ENCODE measurements around the gene ACVR1C.

Gene ACVR1C

DNA sequence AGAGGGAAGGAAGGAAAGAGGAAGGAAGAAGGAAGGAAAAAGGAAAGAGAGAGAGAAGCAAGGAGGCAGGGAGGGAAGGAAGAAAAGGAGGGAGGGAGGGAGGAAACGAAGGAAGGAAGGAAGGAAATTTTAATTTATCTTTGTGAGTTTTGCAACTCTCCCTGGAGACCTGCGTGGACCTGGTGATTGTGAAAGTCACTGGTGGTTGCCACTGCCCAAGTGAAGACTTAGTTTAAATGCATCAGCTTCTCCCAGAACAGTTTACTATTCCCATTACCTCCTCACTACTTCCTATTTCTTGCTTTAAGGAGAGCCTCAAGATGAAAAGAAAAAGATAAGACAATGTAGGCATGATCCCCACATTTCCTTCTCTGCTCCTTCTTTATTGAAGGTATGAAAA, 68.8 kb downstream of the ACVR1C start:
- TF ChIP-seq CTCF (IDR thresholded peaks at IDR 0.05; ENCODE audit: insufficient read depth, low read depth, low read length, missing control alignments), result no peak
- DNase-seq (ENCODE audit: low read depth), result no peak
- H3K4me3 ChIP-seq (ENCODE audit: low read depth, low read length), result no peak overlapping the region

- TF ChIP-seq CTCF (IDR thresholded peaks at IDR 0.05; ENCODE audit: insufficient read depth, low read depth, low read length, missing control alignments), result no peak
- H3K4me3 ChIP-seq (ENCODE audit: low read depth, low read length), result no peak overlapping the region
- no peak for DNase-seq (ENCODE audit: low read depth)
Measured at GRCh38 chr2:157559461-157559860, 69.2 kb downstream of the ACVR1C start.

DNA sequence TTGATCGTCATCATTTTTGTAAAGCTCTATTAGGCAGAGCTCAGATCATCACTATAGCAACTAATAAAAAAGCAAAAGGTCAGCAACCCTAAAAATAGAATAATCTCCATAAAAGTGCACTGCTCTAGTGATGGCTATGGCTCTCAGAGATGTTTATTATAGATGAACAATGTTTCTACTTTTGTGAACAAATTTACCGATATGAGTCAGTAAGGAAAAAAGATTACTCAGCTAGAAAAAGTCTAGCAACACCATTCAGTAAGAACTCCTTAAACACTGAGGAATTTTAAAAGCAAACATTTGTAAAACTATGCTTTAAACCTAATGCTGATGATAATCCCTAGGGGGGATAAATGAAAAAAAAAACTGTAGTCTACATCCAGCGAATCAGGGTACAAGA, 69.6 kb downstream of the ACVR1C start:
- no peak for DNase-seq (ENCODE audit: low read depth)
- no peak for TF ChIP-seq CTCF (IDR thresholded peaks at IDR 0.05; ENCODE audit: insufficient read depth, low read depth, low read length, missing control alignments)
- no peak overlapping the region for H3K4me3 ChIP-seq (ENCODE audit: low read depth, low read length)

DNA sequence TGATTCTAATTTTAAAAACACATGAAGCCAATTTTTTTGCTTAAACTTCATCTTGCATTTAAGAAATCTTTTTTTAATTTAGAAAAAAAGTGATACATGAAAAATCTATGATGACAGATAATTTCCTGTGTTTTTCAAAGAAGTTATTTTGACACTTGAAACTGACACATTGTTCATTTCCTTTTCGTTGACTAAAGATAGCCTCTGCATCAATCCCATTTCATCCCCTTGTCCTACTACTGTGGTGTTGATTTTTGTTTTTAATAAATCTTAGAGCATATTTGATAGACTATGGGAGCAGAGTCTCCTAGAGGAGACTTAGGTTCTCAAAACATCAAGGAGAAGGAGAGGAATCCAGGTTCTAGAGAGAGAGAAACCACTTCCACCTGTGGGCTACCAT, 70.9 kb downstream of the ACVR1C start:
- H3K4me3 ChIP-seq (ENCODE audit: low read depth, low read length), result no peak overlapping the region
- TF ChIP-seq CTCF (IDR thresholded peaks at IDR 0.05; ENCODE audit: insufficient read depth, low read depth, low read length, missing control alignments), result no peak
- DNase-seq (ENCODE audit: low read depth), result no peak

DNA sequence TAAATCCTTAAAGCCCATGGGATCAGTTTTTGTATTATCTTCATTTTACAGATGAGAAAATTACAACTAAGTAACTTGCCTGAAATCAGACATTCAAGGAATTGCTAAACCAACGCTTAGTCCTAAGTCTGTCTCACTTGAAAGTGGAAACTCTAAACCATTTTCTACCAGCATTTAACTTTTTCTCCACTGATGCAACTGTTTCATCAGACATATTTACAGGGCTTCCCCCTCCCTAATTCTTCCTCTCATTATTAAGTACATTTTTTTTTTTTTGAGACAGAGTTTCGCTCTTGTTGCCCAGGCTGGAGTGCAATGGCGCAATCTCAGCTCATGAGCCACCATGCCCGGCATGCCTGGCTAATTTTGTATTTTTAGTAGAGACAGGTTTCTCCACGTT, 88.6 kb downstream of the ACVR1C start:
- DNase-seq (ENCODE audit: low read depth), result no peak
- no peak for TF ChIP-seq CTCF (IDR thresholded peaks at IDR 0.05; ENCODE audit: insufficient read depth, low read depth, low read length, missing control alignments)
- H3K4me3 ChIP-seq (ENCODE audit: low read depth, low read length), result no peak overlapping the region

GRCh38 chr2:157538064-157538463, 90.6 kb downstream of the ACVR1C start:
- DNase-seq (ENCODE audit: low read depth), result no peak
- no peak for TF ChIP-seq CTCF (IDR thresholded peaks at IDR 0.05; ENCODE audit: insufficient read depth, low read depth, low read length, missing control alignments)

DNA sequence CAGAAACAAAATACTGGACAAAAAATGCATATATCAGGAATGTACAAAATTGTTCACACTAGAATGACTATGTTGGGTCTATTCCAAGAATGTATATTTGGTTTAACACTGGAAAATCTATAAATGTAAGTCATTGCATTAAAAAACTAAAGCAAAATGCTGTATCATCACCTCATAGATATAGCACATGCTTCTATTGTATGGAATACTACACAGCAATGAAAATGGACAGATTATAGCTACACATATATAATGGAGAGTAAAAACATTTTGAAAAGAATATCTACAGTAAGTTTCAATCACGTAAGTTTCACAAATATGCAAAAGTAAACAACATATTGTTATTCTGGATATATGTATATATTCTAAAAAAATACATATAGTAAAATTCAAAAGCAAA, 91.8 kb downstream of the ACVR1C start:
- no peak for TF ChIP-seq CTCF (IDR thresholded peaks at IDR 0.05; ENCODE audit: insufficient read depth, low read depth, low read length, missing control alignments)
- no peak overlapping the region for H3K4me3 ChIP-seq (ENCODE audit: low read depth, low read length)
- no peak for DNase-seq (ENCODE audit: low read depth)

More at GRCh38 chr2:157538064-157538463, 90.6 kb downstream of the ACVR1C start:
- no peak overlapping the region for H3K4me3 ChIP-seq (ENCODE audit: low read depth, low read length)

Measured in GM12865 (cell line).